ENCODE measurements around the gene SLC18A3. TPM values are rescaled to one million over a fixed set of nuclear protein-coding genes. Genes with fewer than 3 reads are reported as not detected.
A peak's percentile ranks its signal among the peaks of the same experiment; 100 is the strongest.

Gene SLC18A3
- total RNA-seq, 4 donors from 2014 or later, result not detected

DNA sequence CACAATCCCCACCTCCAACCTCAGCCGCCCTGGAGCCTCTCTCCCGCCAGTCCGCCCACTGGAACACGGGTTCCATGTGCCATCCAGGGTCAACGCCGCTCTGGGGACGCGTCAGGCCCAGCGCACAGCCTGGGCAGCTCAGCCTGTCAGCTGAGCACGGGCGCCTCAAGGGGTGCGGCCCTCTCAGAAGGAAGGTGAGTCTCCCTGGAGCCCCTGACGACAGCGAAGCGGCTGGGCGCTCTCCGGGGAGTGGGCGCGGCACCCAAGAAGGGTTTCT, 1.2 kb upstream of the SLC18A3 start:
- Histone ChIP-seq H3K4me3 (no peak overlapping the region), H3K4me1 (peaks cover 31% of the 10 kb centered on the region), H3K27ac (no peak overlapping the region), H3K27me3 (peaks cover 86% of the 10 kb centered on the region), H3K36me3 (no peaks in the 10 kb centered on the region), H3K9me3 (no peaks in the 10 kb centered on the region)
- 0% methylated on average over 2 of the region's 19 CpGs for WGBS
- TF ChIP-seq EP300 (IDR thresholded peaks at IDR 0.05), result no peak
- TF ChIP-seq POLR2A (IDR thresholded peaks at IDR 0.05), result no peak
- no peak for TF ChIP-seq POLR2AphosphoS5 (IDR thresholded peaks at IDR 0.05)
- TF ChIP-seq, protein P1, sequence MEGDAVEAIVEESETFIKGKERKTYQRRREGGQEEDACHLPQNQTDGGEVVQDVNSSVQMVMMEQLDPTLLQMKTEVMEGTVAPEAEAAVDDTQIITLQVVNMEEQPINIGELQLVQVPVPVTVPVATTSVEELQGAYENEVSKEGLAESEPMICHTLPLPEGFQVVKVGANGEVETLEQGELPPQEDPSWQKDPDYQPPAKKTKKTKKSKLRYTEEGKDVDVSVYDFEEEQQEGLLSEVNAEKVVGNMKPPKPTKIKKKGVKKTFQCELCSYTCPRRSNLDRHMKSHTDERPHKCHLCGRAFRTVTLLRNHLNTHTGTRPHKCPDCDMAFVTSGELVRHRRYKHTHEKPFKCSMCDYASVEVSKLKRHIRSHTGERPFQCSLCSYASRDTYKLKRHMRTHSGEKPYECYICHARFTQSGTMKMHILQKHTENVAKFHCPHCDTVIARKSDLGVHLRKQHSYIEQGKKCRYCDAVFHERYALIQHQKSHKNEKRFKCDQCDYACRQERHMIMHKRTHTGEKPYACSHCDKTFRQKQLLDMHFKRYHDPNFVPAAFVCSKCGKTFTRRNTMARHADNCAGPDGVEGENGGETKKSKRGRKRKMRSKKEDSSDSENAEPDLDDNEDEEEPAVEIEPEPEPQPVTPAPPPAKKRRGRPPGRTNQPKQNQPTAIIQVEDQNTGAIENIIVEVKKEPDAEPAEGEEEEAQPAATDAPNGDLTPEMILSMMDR (IDR thresholded peaks at IDR 0.05), result no peak
- peak in 1 of 2 donors; percentile 61 for DNase-seq (ENCODE audit: low spot score in 2 of 2)

- peaks cover 90% of the 10 kb centered on the region for H3K27me3 ChIP-seq
- DNase-seq (ENCODE audit: low spot score in 2 of 2), result peak; percentile 44 to 64
- WGBS, result 4% methylated on average over 26 of the region's 62 CpGs
- H3K9me3 ChIP-seq, result no peaks in the 10 kb centered on the region
- peaks cover 36% of the 10 kb centered on the region for H3K4me1 ChIP-seq
- TF ChIP-seq, protein P1 (IDR thresholded peaks at IDR 0.05), result no peak
- TF ChIP-seq POLR2A (IDR thresholded peaks at IDR 0.05) (no peak), POLR2AphosphoS5 (IDR thresholded peaks at IDR 0.05) (no peak), EP300 (IDR thresholded peaks at IDR 0.05) (no peak)
- peak overlapping the region; percentile 28 for H3K4me3 ChIP-seq
- no peak overlapping the region for H3K27ac ChIP-seq
- H3K36me3 ChIP-seq, result no peaks in the 10 kb centered on the region
Measured at GRCh38 chr10:49609283-49610113, 612 bp upstream of the SLC18A3 start.

DNA sequence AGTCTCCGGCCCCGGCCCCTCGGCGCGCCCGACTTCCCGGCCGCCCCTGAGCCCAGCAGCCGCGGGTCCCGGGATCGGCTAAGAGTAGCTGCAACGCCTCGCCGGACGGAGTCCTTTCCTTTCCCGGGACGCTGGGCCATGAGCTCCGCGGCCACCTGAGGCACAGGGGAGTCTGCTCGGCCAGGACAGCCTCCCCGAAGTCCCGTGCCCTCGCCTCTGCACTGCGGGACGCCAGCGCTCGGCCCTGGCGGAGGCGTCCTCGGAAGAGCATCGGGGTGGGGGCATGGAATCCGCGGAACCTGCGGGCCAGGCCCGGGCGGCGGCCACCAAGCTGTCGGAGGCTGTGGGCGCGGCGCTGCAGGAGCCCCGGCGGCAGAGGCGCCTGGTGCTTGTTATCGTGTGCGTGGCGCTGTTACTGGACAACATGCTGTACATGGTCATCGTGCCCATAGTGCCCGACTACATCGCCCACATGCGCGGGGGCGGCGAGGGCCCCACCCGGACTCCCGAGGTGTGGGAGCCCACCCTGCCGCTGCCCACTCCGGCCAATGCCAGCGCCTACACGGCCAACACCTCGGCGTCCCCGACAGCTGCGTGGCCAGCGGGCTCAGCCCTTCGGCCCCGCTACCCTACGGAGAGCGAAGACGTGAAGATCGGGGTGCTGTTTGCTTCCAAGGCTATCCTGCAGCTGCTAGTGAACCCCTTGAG, 502 bp downstream of the SLC18A3 start:
- peaks cover 36% of the 10 kb centered on the region for H3K4me1 ChIP-seq
- H3K36me3 ChIP-seq, result no peaks in the 10 kb centered on the region
- H3K4me3 ChIP-seq, result peak overlapping the region; percentile 28
- 7% methylated on average over 26 of the region's 72 CpGs for WGBS
- H3K9me3 ChIP-seq, result no peaks in the 10 kb centered on the region
- H3K27me3 ChIP-seq, result peaks cover 99% of the 10 kb centered on the region
- no peak overlapping the region for H3K27ac ChIP-seq
- TF ChIP-seq, protein P1 (IDR thresholded peaks at IDR 0.05), result no peak
- TF ChIP-seq EP300 (IDR thresholded peaks at IDR 0.05) (no peak), POLR2AphosphoS5 (IDR thresholded peaks at IDR 0.05) (no peak), POLR2A (IDR thresholded peaks at IDR 0.05) (no peak)
- peak; percentile 42 to 70 for DNase-seq (ENCODE audit: low spot score in 2 of 2)

DNA sequence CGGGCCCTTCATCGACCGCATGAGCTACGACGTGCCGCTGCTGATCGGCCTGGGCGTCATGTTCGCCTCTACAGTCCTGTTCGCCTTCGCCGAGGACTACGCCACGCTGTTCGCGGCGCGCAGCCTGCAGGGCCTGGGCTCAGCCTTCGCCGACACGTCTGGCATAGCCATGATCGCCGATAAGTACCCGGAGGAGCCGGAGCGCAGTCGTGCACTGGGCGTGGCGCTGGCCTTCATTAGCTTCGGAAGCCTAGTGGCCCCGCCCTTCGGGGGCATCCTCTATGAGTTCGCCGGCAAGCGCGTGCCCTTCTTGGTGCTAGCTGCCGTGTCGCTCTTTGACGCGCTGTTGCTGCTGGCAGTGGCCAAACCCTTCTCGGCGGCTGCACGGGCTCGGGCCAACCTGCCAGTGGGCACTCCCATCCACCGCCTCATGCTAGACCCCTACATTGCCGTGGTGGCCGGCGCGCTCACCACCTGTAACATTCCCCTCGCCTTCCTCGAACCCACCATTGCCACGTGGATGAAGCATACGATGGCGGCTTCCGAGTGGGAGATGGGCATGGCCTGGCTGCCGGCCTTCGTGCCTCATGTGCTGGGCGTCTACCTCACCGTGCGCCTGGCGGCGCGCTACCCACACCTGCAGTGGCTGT, 1.2 kb downstream of the SLC18A3 start:
- H3K9me3 ChIP-seq, result no peaks in the 10 kb centered on the region
- no peaks in the 10 kb centered on the region for H3K36me3 ChIP-seq
- TF ChIP-seq EP300 (IDR thresholded peaks at IDR 0.05) (no peak), POLR2A (IDR thresholded peaks at IDR 0.05) (no peak), POLR2AphosphoS5 (IDR thresholded peaks at IDR 0.05) (no peak)
- TF ChIP-seq, protein P1 (IDR thresholded peaks at IDR 0.05), result no peak
- H3K27me3 ChIP-seq, result peaks cover 100% of the 10 kb centered on the region
- peaks cover 36% of the 10 kb centered on the region for H3K4me1 ChIP-seq
- H3K4me3 ChIP-seq, result no peak overlapping the region
- no peak overlapping the region for H3K27ac ChIP-seq
- WGBS, result 23% methylated on average over 8 of the region's 63 CpGs
- DNase-seq (ENCODE audit: low spot score in 2 of 2), result peak; percentile 47 to 65

Data from suprapubic skin (tissue), 4 donors.